Endothelial cell (in vitro differentiated cells): ENCODE results near the gene GBX2. TPM values are rescaled to one million over a fixed set of nuclear protein-coding genes. Genes with fewer than 3 reads are reported as not detected.

Experiments used
- DNase-seq: peaks from one replicate; pipeline ENCODE4 v3.0.0; 2021; ENCODE audit warnings: low spot score
- H3K27ac Mint-ChIP-seq: one replicate; pipeline ENCODE4 v1.8.0; 2021; ENCODE audit warnings: mixed read lengths, inconsistent platforms; ENCODE audit not compliant: unreplicated experiment
- H3K27me3 Mint-ChIP-seq: one replicate; pipeline ENCODE4 v1.8.0; 2021; ENCODE audit warnings: mild to moderate bottlenecking, moderate library complexity, mixed read lengths, inconsistent platforms; ENCODE audit not compliant: unreplicated experiment
- H3K36me3 Mint-ChIP-seq: one replicate; pipeline ENCODE4 v1.8.0; 2021; ENCODE audit warnings: mild to moderate bottlenecking, low read depth, mixed read lengths, inconsistent platforms; ENCODE audit not compliant: unreplicated experiment
- H3K4me1 Mint-ChIP-seq: one replicate; pipeline ENCODE4 v1.8.0; 2021; ENCODE audit warnings: mild to moderate bottlenecking, mixed read lengths, inconsistent platforms; ENCODE audit not compliant: unreplicated experiment
- H3K4me3 Mint-ChIP-seq: one replicate; pipeline ENCODE4 v1.8.0; 2021; ENCODE audit warnings: mild to moderate bottlenecking, mixed read lengths, inconsistent platforms; ENCODE audit not compliant: unreplicated experiment
- H3K9me3 Mint-ChIP-seq: one replicate; pipeline ENCODE4 v1.8.0; 2021; ENCODE audit warnings: mixed read lengths, inconsistent platforms; ENCODE audit not compliant: unreplicated experiment
- total RNA-seq: library from RNA; stranded (reverse); fragmentation: NEBNext Ultra II Directional; extraction: Animal tissue kit (Norgen Biotek cat#: 25700); gene quantifications from one replicate; pipeline ENCODE4 v1.2.1, GENCODE V29; 2021; ENCODE audit not compliant: unreplicated experiment
- TF ChIP-seq, protein P1 (sequence below): fragments of 200-600 bp; sonication (generic); IDR thresholded peaks from one replicate; pipeline ENCODE4 v1.5.0; 2021; ENCODE audit warnings: antibody characterized with exemption; ENCODE audit not compliant: unreplicated experiment

GBX2 gene
- total RNA-seq, 1 donor from 2014 or later, result 3.5 TPM

DNA sequence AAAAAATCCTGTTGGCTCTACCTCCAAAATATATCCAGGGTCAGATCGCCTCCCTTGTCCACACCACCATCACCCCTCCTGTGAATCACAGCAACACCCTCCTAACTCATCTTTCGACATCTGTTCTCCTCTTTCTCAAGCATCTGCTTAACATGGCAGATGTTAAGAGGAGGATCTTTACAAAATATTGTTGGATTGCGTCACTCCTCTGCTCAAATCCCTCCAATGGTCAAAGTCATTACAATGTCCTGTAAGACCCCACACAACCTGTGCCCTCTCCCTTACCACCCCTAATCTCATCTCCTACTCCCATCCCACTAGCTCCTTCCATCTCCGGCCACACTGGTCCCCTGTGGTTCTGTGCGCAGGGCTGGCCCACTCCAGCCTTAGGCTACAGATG is 36.8 kb upstream of the GBX2 start:
- TF ChIP-seq, protein P1, sequence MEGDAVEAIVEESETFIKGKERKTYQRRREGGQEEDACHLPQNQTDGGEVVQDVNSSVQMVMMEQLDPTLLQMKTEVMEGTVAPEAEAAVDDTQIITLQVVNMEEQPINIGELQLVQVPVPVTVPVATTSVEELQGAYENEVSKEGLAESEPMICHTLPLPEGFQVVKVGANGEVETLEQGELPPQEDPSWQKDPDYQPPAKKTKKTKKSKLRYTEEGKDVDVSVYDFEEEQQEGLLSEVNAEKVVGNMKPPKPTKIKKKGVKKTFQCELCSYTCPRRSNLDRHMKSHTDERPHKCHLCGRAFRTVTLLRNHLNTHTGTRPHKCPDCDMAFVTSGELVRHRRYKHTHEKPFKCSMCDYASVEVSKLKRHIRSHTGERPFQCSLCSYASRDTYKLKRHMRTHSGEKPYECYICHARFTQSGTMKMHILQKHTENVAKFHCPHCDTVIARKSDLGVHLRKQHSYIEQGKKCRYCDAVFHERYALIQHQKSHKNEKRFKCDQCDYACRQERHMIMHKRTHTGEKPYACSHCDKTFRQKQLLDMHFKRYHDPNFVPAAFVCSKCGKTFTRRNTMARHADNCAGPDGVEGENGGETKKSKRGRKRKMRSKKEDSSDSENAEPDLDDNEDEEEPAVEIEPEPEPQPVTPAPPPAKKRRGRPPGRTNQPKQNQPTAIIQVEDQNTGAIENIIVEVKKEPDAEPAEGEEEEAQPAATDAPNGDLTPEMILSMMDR, result no peak
- no peak overlapping the region for H3K4me3 Mint-ChIP-seq
- H3K9me3 Mint-ChIP-seq, result no peaks in the 10 kb centered on the region
- no peak for DNase-seq
- H3K27ac Mint-ChIP-seq, result no peak overlapping the region
- H3K4me1 Mint-ChIP-seq, result no peaks in the 10 kb centered on the region
- H3K36me3 Mint-ChIP-seq, result no peaks in the 10 kb centered on the region
- peaks cover 2% of the 10 kb centered on the region for H3K27me3 Mint-ChIP-seq

DNA sequence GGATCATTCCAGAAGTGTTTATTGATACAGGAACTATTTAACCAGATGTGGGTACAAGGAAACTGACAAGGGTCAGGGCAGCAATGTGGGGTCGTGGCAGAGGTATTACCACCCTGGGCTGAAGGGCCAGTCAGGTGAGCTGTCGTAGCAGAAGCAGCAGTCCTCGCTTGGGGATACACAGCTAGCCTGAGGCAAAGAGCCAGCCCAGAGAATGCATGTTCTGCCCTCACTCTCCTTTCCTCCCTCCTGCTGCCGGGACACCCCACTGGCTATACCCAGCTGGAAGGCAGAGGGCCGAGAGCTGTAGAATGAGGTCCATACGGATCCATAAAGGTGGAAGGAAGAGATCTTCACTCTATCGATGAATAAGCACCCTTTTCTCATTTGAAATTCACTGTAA is 32.2 kb upstream of the GBX2 start:
- no peak overlapping the region for H3K4me3 Mint-ChIP-seq
- no peaks in the 10 kb centered on the region for H3K36me3 Mint-ChIP-seq
- H3K27ac Mint-ChIP-seq, result no peak overlapping the region
- H3K27me3 Mint-ChIP-seq, result no peaks in the 10 kb centered on the region
- no peak for DNase-seq
- peaks cover 7% of the 10 kb centered on the region for H3K4me1 Mint-ChIP-seq
- TF ChIP-seq, protein P1, result no peak
- H3K9me3 Mint-ChIP-seq, result no peaks in the 10 kb centered on the region

DNA sequence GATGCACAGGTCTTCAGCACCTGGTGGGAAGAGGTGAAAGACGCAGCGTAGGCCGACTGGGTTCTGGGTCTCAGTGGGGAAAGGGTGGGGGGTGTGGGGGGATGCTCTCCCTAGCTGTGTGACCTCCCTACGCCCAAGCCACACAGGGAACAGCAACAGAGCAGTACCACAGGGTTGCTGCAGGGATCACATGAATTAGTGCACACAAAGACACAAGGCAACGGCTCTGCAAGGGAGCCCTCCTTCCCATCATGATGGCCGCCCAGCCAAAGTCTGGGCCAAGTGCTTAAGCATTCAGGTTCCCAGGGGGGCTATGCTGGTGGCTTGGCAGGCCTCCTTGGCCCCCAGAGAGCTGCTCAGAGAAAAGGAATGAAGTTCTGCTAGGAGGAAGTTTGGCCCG is 28.2 kb upstream of the GBX2 start:
- Mint-ChIP-seq H3K4me3 (no peak overlapping the region), H3K36me3 (no peaks in the 10 kb centered on the region), H3K27me3 (no peaks in the 10 kb centered on the region), H3K4me1 (peaks cover 7% of the 10 kb centered on the region), H3K9me3 (no peaks in the 10 kb centered on the region), H3K27ac (no peak overlapping the region)
- TF ChIP-seq, protein P1, result no peak
- DNase-seq, result no peak

DNA sequence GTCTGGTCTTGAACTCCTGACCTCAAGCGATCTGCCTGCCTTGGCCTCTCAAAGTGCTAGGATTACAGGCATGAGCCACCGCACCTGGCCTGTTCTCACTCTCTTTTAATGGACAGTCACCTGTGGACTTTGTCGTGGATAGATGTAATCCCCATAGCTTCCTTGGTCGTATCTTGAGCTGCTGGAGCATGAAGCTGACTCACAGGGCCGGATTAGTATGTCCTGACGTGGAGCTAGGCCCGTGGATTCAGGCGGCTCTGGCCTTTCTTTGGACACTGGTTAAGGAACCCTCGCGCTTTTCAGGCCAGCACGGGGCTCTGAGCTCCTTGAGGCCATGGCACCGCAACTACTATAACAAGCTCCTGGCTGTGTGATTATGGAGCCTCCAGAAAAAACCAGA is 27.5 kb upstream of the GBX2 start:
- Mint-ChIP-seq H3K9me3 (no peaks in the 10 kb centered on the region), H3K4me1 (peaks cover 7% of the 10 kb centered on the region), H3K27ac (peak overlapping the region; percentile 10), H3K36me3 (no peaks in the 10 kb centered on the region), H3K4me3 (no peak overlapping the region), H3K27me3 (no peaks in the 10 kb centered on the region)
- TF ChIP-seq, protein P1, result no peak
- DNase-seq, result no peak

DNA sequence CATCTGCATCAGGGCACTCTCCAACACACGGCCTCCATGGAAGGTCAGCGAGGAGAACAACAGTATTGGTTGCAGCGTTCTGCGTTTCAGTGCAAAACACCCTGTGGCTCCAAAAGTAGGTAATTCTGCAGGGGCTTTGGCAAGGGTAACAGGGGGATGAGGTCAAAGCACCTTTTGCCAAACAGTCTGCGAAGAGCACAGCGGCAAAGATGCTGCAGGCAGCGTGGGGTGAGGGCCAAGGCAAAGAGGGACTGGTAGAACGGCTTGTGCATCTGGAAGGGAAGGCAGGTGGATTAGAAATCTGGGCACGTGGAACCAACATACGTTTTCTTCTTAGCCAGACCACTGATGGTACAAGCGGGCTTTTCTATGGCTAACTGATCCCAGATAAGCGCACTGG is 26.6 kb upstream of the GBX2 start:
- TF ChIP-seq, protein P1, result no peak
- Mint-ChIP-seq H3K27ac (no peak overlapping the region), H3K27me3 (no peaks in the 10 kb centered on the region), H3K9me3 (no peaks in the 10 kb centered on the region), H3K4me3 (no peak overlapping the region), H3K4me1 (peaks cover 7% of the 10 kb centered on the region), H3K36me3 (no peaks in the 10 kb centered on the region)
- DNase-seq, result no peak
